PC-3 (cell line): Measurements from ENCODE around the gene GSTM2. TPM values are rescaled to one million over a fixed set of nuclear protein-coding genes. Genes with fewer than 3 reads are reported as not detected.

Source experiments
- ATAC-seq: fragments of 200-7000 bp; cut with Tn5 transposase; 2 replicates; pipeline ENCODE4 v1.9.1; 2020; ENCODE audit warnings: mild to moderate bottlenecking, moderate library complexity
- BruUV-seq: library from RNA; stranded (reverse); fragments of 400-500 nt; replicated peaks from 2 replicates; lab custom pipeline; 2021; lab: Mats Ljungman, UMichigan
- CTCF ChIA-PET: fragments of 300-600 bp; sonication (Branson Sonifier 250); formaldehyde crosslinking; loops from one replicate; lab custom pipeline; 2022; ENCODE audit warnings: antibody characterized with exemption; lab: Charles Lee
- POLR2A ChIA-PET: fragments of 300-600 bp; sonication (Branson Sonifier 250); formaldehyde crosslinking; loops from one replicate; lab custom pipeline; 2022; ENCODE audit warnings: antibody characterized with exemption; ENCODE audit not compliant: unreplicated experiment; lab: Charles Lee
- DNase-seq: peaks from one replicate; pipeline ENCODE4 v3.0.0-alpha.2; 2015
- H2AFZ ChIP-seq: fragments of 300-600 bp; sonication (generic); 2 replicates; pipeline ENCODE4 v1.6.0; 2016; ENCODE audit warnings: antibody characterized with exemption, low read length
- H3F3A ChIP-seq: fragments of 300-600 bp; sonication (generic); one replicate; pipeline ENCODE4 v1.6.0; 2017; ENCODE audit warnings: antibody characterized with exemption, low read length, control low read depth, mild to moderate bottlenecking; ENCODE audit not compliant: unreplicated experiment
- H3K27ac ChIP-seq: fragments of 300-600 bp; sonication (generic); 2 replicates; pipeline ENCODE4 v1.5.1; 2016; ENCODE audit warnings: mild to moderate bottlenecking, low read length
- H3K27me3 ChIP-seq: fragments of 300-600 bp; sonication (generic); 2 replicates; pipeline ENCODE4 v1.6.1; 2016; ENCODE audit warnings: low read length, mixed read lengths
- H3K36me3 ChIP-seq: fragments of 300-600 bp; sonication (generic); 2 replicates; pipeline ENCODE4 v1.6.1; 2016; ENCODE audit warnings: low read depth, mixed run types, low read length, mixed read lengths
- H3K4me1 ChIP-seq: fragments of 300-600 bp; sonication (generic); 2 replicates; pipeline ENCODE4 v1.5.1; 2016; ENCODE audit warnings: low read length; ENCODE audit not compliant: insufficient read depth
- H3K4me2 ChIP-seq: fragments of 300-600 bp; sonication (generic); 2 replicates; pipeline ENCODE4 v1.6.0; 2016; ENCODE audit warnings: low read length
- H3K4me3 ChIP-seq: fragments of 300-600 bp; sonication (generic); 2 replicates; pipeline ENCODE4 v1.5.1; 2016; ENCODE audit warnings: mild to moderate bottlenecking, low read length, mixed read lengths
- H3K79me2 ChIP-seq: fragments of 300-600 bp; sonication (generic); 2 replicates; pipeline ENCODE4 v1.6.1; 2017; ENCODE audit warnings: low read length, mixed read lengths
- H3K9ac ChIP-seq: fragments of 300-600 bp; sonication (generic); 2 replicates; pipeline ENCODE4 v1.6.0; 2016; ENCODE audit warnings: mild to moderate bottlenecking, low read length
- H3K9me2 ChIP-seq: fragments of 300-600 bp; sonication (generic); replicated peaks from 2 replicates; pipeline ENCODE4 v1.6.1; 2016; ENCODE audit warnings: mixed run types, low read length, mixed read lengths
- H3K9me3 ChIP-seq: fragments of 300-600 bp; sonication (generic); 2 replicates; pipeline ENCODE4 v1.6.1; 2016; ENCODE audit warnings: low read length, mixed read lengths
- H4K20me1 ChIP-seq: fragments of 300-600 bp; sonication (generic); 2 replicates; pipeline ENCODE4 v1.6.1; 2016; ENCODE audit warnings: low read length, mixed read lengths
- EZH2 ChIP-seq: fragments of 300-600 bp; sonication (generic); IDR thresholded peaks from one replicate; pipeline ENCODE4 v1.6.1; 2017; ENCODE audit warnings: antibody characterized with exemption, mild to moderate bottlenecking, low read length; ENCODE audit not compliant: unreplicated experiment
- EZH2phosphoT487 ChIP-seq: fragments of 300-600 bp; sonication (generic); IDR thresholded peaks from 2 replicates; pipeline ENCODE4 v1.6.1; 2018; ENCODE audit warnings: mild to moderate bottlenecking, antibody characterized with exemption, low read length, borderline replicate concordance
- intact Hi-C: fragments of 100-400 bp; cut with micrococcal nuclease; formaldehyde crosslinking; loops from 2 replicates; pipeline ENCODE4 v1.9.0; 2023
- total RNA-seq: library from RNA; depleted of rRNA; stranded (reverse); fragments of >200 nt; gene quantifications from 2 replicates; pipeline ENCODE4 v1.2.3, GENCODE V29; 2014
- TF ChIP-seq, protein P1 (sequence below): fragments of 300-600 bp; sonication (generic); conservative IDR thresholded peaks from 2 replicates; pipeline ENCODE4 v1.5.1; 2017; ENCODE audit warnings: antibody characterized with exemption, low read depth, mild to moderate bottlenecking, low read length

GSTM2 gene
- total RNA-seq, 1 experiment from 2014 or later: 38.6 TPM

DNA sequence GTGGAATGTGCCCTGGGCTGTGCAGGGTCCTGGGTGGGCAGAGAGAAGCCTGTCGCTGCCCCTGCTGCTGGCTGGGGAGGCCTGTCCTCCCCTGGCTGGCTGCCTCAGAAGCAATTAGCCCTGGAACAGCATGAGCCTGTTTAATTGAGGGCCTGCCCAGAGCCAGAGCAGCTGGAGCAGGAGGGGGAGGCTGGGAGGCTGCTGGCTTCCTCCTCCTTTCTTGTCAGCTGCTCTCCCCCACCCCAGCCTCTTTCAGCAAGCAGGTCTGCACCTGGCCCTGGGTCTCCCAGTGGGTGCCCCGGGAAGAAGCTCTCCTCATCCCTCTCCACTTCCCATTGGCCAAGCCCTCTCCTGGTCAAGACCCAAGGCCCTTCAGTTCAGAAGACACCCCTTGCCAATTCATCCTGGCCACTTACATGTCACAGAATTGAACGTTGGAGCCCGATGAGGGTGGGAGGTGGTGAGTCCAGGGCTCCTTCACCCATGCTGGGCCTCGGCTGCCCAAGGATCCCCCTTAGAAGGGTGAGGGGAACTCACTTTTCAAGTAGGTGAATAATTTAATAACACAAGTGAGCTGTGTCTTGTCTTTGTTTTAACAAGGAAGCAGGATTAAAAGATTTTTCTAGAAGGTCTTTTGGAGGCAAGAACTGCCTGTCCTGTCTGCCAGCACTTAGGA lies 35.0 kb upstream of the GSTM2 start:
- no peak overlapping the region for H2AFZ ChIP-seq
- H4K20me1 ChIP-seq: no peaks in the 10 kb centered on the region
- no TSS peak for BruUV-seq
- ATAC-seq (no peak), DNase-seq (no peak)
- TF ChIP-seq, protein P1, sequence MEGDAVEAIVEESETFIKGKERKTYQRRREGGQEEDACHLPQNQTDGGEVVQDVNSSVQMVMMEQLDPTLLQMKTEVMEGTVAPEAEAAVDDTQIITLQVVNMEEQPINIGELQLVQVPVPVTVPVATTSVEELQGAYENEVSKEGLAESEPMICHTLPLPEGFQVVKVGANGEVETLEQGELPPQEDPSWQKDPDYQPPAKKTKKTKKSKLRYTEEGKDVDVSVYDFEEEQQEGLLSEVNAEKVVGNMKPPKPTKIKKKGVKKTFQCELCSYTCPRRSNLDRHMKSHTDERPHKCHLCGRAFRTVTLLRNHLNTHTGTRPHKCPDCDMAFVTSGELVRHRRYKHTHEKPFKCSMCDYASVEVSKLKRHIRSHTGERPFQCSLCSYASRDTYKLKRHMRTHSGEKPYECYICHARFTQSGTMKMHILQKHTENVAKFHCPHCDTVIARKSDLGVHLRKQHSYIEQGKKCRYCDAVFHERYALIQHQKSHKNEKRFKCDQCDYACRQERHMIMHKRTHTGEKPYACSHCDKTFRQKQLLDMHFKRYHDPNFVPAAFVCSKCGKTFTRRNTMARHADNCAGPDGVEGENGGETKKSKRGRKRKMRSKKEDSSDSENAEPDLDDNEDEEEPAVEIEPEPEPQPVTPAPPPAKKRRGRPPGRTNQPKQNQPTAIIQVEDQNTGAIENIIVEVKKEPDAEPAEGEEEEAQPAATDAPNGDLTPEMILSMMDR: no peak
- TF ChIP-seq EZH2phosphoT487: no peak
- no peaks in the 10 kb centered on the region for H3K9me3 ChIP-seq
- no peaks in the 10 kb centered on the region for H3F3A ChIP-seq
- ChIA-PET POLR2A (no interaction called here), CTCF (no interaction called here)
- H3K9me2 ChIP-seq: no peaks in the 10 kb centered on the region
- no peak overlapping the region for H3K9ac ChIP-seq
- intact Hi-C loops: no loop called here
- no peak overlapping the region for H3K4me3 ChIP-seq
- no peak overlapping the region for H3K4me2 ChIP-seq
- no peaks in the 10 kb centered on the region for H3K4me1 ChIP-seq
- no peak overlapping the region for H3K27ac ChIP-seq
- H3K79me2 ChIP-seq: no peaks in the 10 kb centered on the region
- peaks cover 28% of the 10 kb centered on the region for H3K36me3 ChIP-seq
- no peaks in the 10 kb centered on the region for H3K27me3 ChIP-seq

DNA sequence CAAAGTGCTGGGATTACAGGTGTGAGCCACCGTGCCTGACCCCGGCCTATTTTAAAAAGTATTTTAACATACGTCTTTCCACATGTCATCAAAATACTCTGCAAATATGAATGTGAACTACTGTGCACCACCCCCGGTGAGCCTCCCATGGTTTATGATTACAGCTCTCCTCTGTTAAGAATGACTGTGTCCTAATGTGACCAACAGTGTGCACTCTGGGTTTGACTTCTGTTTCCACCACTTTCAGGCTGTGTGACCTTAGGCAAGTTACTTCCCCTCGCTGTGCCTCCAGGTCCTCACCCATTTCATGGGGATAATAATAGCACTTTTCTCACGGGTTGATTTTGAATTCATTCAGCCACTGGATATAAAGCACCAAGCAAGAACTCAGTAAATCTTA lies 33.6 kb upstream of the GSTM2 start:
- Histone ChIP-seq H3K4me3 (no peak overlapping the region), H3K9me2 (no peaks in the 10 kb centered on the region), H3K9me3 (no peaks in the 10 kb centered on the region), H2AFZ (no peak overlapping the region), H3K36me3 (peaks cover 21% of the 10 kb centered on the region), H3K4me2 (no peak overlapping the region), H3K9ac (no peak overlapping the region), H3K27me3 (no peaks in the 10 kb centered on the region), H3K79me2 (no peaks in the 10 kb centered on the region), H3F3A (no peaks in the 10 kb centered on the region), H3K4me1 (no peaks in the 10 kb centered on the region), H3K27ac (no peak overlapping the region), H4K20me1 (no peaks in the 10 kb centered on the region)
- DNase-seq: no peak
- TF ChIP-seq, protein P1: no peak
- no peak for TF ChIP-seq EZH2phosphoT487
- TF ChIP-seq EZH2: no peak
- intact Hi-C loops: no loop called here
- ATAC-seq: no peak
- BruUV-seq: no TSS peak
- POLR2A ChIA-PET: no interaction called here
- CTCF ChIA-PET: no interaction called here
